ENCODE measurements around the gene ZFPL1. TPM values are rescaled to one million over a fixed set of nuclear protein-coding genes. Genes with fewer than 3 reads are reported as not detected.

ZFPL1 gene
- 39.3 and 45.1 TPM in 2 replicates for total RNA-seq

DNA sequence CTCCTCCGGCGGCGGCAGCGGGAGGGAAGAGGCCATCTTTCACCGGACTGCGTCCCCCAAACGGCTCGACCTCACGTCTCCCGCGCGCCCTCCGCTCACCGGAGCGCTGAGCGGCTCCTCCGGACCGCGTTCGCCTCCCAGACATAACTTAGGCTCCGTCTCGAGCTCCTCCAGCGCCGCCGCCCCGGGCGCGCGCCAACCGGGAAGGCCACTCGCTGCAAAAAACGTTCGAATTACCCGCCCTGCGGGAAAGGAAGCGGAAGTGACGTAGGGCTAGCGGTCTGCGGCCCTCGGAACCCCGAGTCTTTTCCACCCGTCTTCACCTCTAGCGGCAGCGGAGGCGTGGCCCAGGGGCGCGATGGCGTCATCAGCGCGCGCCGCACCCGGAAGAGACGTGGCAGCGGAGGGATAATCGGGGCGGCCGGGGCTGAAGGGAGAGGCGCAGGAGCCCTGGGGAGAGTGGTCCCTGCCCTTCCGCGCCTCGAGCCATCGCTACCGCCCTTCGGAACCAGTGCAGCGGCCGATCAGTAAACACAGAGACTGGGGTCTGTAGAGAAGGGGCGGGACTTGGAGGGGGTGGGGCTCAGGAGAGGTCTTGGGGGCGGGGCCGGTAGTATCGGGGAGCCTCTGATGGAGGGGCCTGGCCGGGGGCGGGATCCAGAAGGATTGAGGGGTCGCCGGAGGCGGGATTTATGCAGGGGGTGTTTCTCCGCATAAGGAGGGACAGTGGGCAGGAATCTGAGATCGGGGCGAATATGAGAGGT is at the start of gene ZFPL1, which contains the start of gene CDCA5:
TSS of gene ZFPL1 (plus strand) at position 389 of the 764 bp plus-strand sequence. CDS start 477 bp downstream, outside the sequence.
TSS of gene CDCA5 (minus strand) at position 207 of the 764 bp plus-strand sequence. CDS start at position 145, 62 bp downstream.

GRCh38 chr11:65040847-65041622 is 43.0 kb upstream of the ZFPL1 start, which contains the start of gene SAC3D1:
TSS of gene SAC3D1 (plus strand) at chr11:65041210. CDS start at chr11:65041293, 83 bp downstream.

DNA sequence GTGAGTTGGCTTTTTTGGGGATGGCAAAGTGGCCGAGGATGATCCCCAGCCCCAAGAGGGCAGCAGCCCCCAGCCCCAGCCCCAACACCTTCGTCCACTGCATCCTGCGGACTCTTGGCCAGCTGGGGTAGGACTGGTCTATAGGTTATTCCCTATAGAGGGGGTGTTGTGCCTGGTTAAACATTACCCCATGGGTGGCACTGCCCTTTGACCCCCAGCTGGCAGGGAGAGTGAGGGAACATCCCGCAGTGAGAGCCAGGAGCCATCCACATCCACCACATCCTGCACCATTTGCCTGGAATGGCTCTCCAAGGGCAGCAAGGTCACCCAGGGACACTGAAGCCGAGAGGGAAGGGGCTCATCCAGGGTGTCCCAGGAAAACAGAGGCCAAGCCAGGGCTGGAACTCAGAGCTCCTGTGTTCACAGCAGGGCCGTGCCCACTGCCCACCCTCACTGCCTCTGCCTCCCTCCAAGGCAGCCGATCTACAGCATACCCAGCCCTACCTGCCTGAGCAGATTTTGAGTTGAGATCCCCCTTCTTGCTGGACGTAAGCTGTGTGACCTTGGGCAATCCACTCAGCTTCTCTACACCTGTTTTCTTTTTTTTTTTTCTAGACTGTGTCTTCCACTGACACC is 25.5 kb upstream of the ZFPL1 start, which contains the start of gene NAALADL1:
TSS of gene NAALADL1 (minus strand) at position 135 of the 636 bp plus-strand sequence. CDS start at position 103, 32 bp downstream.

GRCh38 chr11:65095974-65096806 is 12.2 kb downstream of the ZFPL1 start, which contains the start of gene VPS51:
TSS of gene VPS51 (plus strand) at chr11:65096214. CDS start at chr11:65096251, 37 bp downstream.

GRCh38 chr11:65111744-65112545 is 27.9 kb downstream of the ZFPL1 start, which contains the start of gene TM7SF2:
TSS of gene TM7SF2 (plus strand) at chr11:65111872. CDS start at chr11:65112016, 144 bp downstream.

DNA sequence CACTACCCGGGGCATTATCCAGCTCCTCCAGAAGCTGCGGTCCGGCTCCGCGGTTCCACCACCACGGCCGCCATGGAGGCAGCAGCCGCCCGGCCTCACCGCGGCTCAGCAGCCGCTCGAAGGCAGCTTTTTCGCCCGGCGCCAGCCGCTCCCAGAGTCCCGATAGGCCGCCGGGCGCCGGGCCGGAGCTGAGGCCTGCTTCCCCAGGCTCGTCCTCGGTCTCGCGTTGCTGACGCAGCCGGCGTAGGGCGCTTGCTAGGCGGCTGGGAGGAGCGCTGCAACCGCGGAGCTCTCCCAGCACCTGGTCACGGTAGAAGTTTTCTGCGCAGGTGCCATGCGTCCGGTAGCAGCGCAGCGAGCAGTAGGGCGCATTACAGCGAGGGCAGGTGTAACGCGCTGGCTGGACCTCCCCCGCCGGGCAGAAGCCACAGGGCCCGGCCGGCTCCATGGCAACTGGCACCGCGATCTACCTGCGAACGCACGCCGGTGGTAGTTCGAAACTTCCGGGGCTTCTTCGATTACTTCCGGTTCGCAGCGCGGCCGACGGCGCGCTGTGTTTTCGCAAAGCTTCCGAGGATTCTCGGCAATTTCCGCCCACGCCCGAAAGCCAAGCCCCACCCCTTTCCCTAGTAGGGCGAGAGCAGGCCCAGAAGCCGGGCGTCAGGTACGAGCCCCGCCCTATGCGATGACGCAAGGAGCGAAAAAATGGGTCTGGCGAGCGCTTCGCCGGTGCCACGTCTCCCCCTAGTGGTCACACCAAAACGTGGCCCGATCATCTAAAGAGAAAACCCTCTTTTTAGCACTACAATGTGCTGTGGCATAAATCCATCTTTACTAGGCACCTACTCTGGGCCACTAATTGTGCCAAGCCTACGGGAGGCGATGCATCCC is 33.4 kb downstream of the ZFPL1 start, which contains the start of gene ZNHIT2:
TSS of gene ZNHIT2 (minus strand) at position 496 of the 891 bp plus-strand sequence. CDS start at position 448, 48 bp downstream.

GRCh38 chr11:65121865-65122696 is 38.1 kb downstream of the ZFPL1 start, which contains the start of the genes FAU and MRPL49:
TSS of gene FAU (minus strand) at chr11:65122134. CDS start at chr11:65121813, 321 bp downstream.
TSS of gene MRPL49 (plus strand) at chr11:65122321. CDS start at chr11:65122347, 26 bp downstream.

GRCh38 chr11:65134240-65134951 is 50.4 kb downstream of the ZFPL1 start, which contains the start of gene SYVN1:
TSS of gene SYVN1 (minus strand) at chr11:65134519. CDS start at chr11:65133601, 918 bp downstream.

Small RNA genes lying within 50 kb of the gene (small RNA-seq; reads per million reads assigned to genes)
- gene SNX15: not detected

Other genes with a start within 250 kb of the ZFPL1 start
- 0.33 and 0.38 TPM in 2 replicates for gene CDC42BPG, start 239.6 kb upstream of the ZFPL1 start, total RNA-seq
- 97.7 and 129 TPM in 2 replicates for gene EHD1, start 205.6 kb upstream of the ZFPL1 start, total RNA-seq
- gene ATG2A, start 167.0 kb upstream of the ZFPL1 start, total RNA-seq: 19.1 and 19.3 TPM in 2 replicates
- 10.8 and 12.4 TPM in 2 replicates for gene PPP2R5B, start 159.5 kb upstream of the ZFPL1 start, total RNA-seq
- gene GPHA2, start 148.3 kb upstream of the ZFPL1 start, total RNA-seq: not detected in 2 replicates
- not detected in 2 replicates for gene MAJIN, start 112.1 kb upstream of the ZFPL1 start, total RNA-seq
- gene BATF2, start 87.3 kb upstream of the ZFPL1 start, total RNA-seq: 0.38 and 0.98 TPM in 2 replicates
- 97.8 and 115 TPM in 2 replicates for gene ARL2, start 70.1 kb upstream of the ZFPL1 start, total RNA-seq
- gene SNX15, start 56.8 kb upstream of the ZFPL1 start, total RNA-seq: 11.4 and 13.7 TPM in 2 replicates
- gene SAC3D1, start 43.0 kb upstream of the ZFPL1 start, total RNA-seq: 9.3 and 12.4 TPM in 2 replicates
- 5.5 and 7.2 TPM in 2 replicates for gene NAALADL1, start 25.7 kb upstream of the ZFPL1 start, total RNA-seq
- 9.5 and 15.1 TPM in 2 replicates for gene CDCA5, start 182 bp upstream of the ZFPL1 start, total RNA-seq
- 204 and 261 TPM in 2 replicates for gene VPS51, start 12.0 kb downstream of the ZFPL1 start, total RNA-seq
- gene TM7SF2, start 27.6 kb downstream of the ZFPL1 start, total RNA-seq: 16.9 and 20.6 TPM in 2 replicates
- gene ZNHIT2, start 33.5 kb downstream of the ZFPL1 start, total RNA-seq: 8.0 and 11.4 TPM in 2 replicates
- 163 and 171 TPM in 2 replicates for gene FAU, start 37.9 kb downstream of the ZFPL1 start, total RNA-seq
- 54.5 and 58.6 TPM in 2 replicates for gene MRPL49, start 38.1 kb downstream of the ZFPL1 start, total RNA-seq
- 9.8 and 21.8 TPM in 2 replicates for gene SYVN1, start 50.3 kb downstream of the ZFPL1 start, total RNA-seq
- not detected in 2 replicates for gene SPDYC, start 86.0 kb downstream of the ZFPL1 start, total RNA-seq
- gene CAPN1, start 97.7 kb downstream of the ZFPL1 start, total RNA-seq: 173 and 196 TPM in 2 replicates
- 11.3 and 13.4 TPM in 2 replicates for gene POLA2, start 177.7 kb downstream of the ZFPL1 start, total RNA-seq
- gene CDC42EP2, start 230.6 kb downstream of the ZFPL1 start, total RNA-seq: 30.0 and 31.0 TPM in 2 replicates
- 56.8 and 57.1 TPM in 2 replicates for gene DPF2, start 249.6 kb downstream of the ZFPL1 start, total RNA-seq